IMR-90 (cell line): Measurements from ENCODE around the gene ITPKC. TPM values are rescaled to one million over a fixed set of nuclear protein-coding genes. Genes with fewer than 3 reads are reported as not detected.

Source experiments
- ATAC-seq: fragments of 200-7000 bp; cut with Tn5 transposase; 2 replicates; pipeline ENCODE4 v1.9.1; 2020; ENCODE audit warnings: low read depth, mild to moderate bottlenecking, moderate library complexity
- BruUV-seq: library from RNA; stranded (reverse); fragments of 400-500 nt; replicated peaks from 2 replicates; lab custom pipeline; 2021; lab: Mats Ljungman, UMichigan
- CTCF ChIA-PET: fragments of 300-600 bp; formaldehyde crosslinking; extraction: SDS; loops from one replicate; lab custom pipeline; 2021; ENCODE audit warnings: antibody characterized with exemption; lab: Yijun Ruan, JAX
- POLR2A ChIA-PET: fragments of 300-600 bp; sonication (Branson Sonifier 250); formaldehyde crosslinking; loops from one replicate; lab custom pipeline; 2022; ENCODE audit warnings: antibody characterized with exemption; ENCODE audit not compliant: unreplicated experiment; lab: Charles Lee
- DNase-seq: peaks from one replicate; pipeline ENCODE4 v3.0.0; 2013
- H2AFZ ChIP-seq: replicated peaks from 2 replicates; pipeline ENCODE3; 2013; ENCODE audit warnings: low read length, mild to moderate bottlenecking; ENCODE audit not compliant: poor library complexity
- H2AK5ac ChIP-seq: 2 replicates; pipeline ENCODE4 v1.6.1; 2013; ENCODE audit warnings: low read depth, low read length, inconsistent platforms
- H2AK9ac ChIP-seq: replicated peaks from 2 replicates; pipeline ENCODE3; 2013; ENCODE audit warnings: mild to moderate bottlenecking, low read depth, low read length, moderate library complexity; ENCODE audit not compliant: poor library complexity
- H2BK120ac ChIP-seq: 2 replicates; pipeline ENCODE4 v1.6.1; 2013; ENCODE audit warnings: low read depth, low read length, inconsistent platforms
- H2BK15ac ChIP-seq: 3 replicates; pipeline ENCODE4 v1.6.1; 2013; ENCODE audit warnings: low read depth, low read length, inconsistent platforms
- H2BK20ac ChIP-seq: 2 replicates; pipeline ENCODE4 v1.6.1; 2013; ENCODE audit warnings: low read depth, mild to moderate bottlenecking, inconsistent platforms, low read length, moderate library complexity
- H2BK5ac ChIP-seq: 2 replicates; pipeline ENCODE4 v1.6.1; 2013; ENCODE audit warnings: mild to moderate bottlenecking, low read depth, low read length, inconsistent platforms; ENCODE audit not compliant: poor library complexity, severe bottlenecking
- H3K14ac ChIP-seq: replicated peaks from 2 replicates; pipeline ENCODE4 v1.6.1; 2013; ENCODE audit warnings: low read depth, low read length, inconsistent platforms
- H3K18ac ChIP-seq: 2 replicates; pipeline ENCODE4 v1.6.1; 2013; ENCODE audit warnings: low read depth, low read length, control low read depth
- H3K23ac ChIP-seq: 2 replicates; pipeline ENCODE4 v1.6.1; 2013; ENCODE audit warnings: low read depth, low read length, inconsistent platforms
- H3K27ac ChIP-seq: 2 replicates; pipeline ENCODE4 v1.5.1; 2013; ENCODE audit warnings: mild to moderate bottlenecking, control low read depth, low read length; ENCODE audit not compliant: insufficient read depth
- H3K27me3 ChIP-seq: 2 replicates; pipeline ENCODE4 v1.6.1; 2013; ENCODE audit warnings: low read length; ENCODE audit not compliant: control insufficient read depth, insufficient read depth
- H3K36me3 ChIP-seq: 2 replicates; pipeline ENCODE4 v1.6.1; 2013; ENCODE audit warnings: low read length, mixed read lengths; ENCODE audit not compliant: control insufficient read depth, insufficient read depth
- H3K4ac ChIP-seq: 2 replicates; pipeline ENCODE4 v1.6.1; 2013; ENCODE audit warnings: low read depth, low read length, inconsistent platforms
- H3K4me1 ChIP-seq: 2 replicates; pipeline ENCODE4 v1.6.1; 2013; ENCODE audit warnings: low read length, mixed read lengths; ENCODE audit not compliant: control insufficient read depth, insufficient read depth
- H3K4me2 ChIP-seq: 2 replicates; pipeline ENCODE4 v1.6.1; 2013; ENCODE audit warnings: low read depth, mild to moderate bottlenecking, control low read depth, low read length, moderate library complexity
- H3K4me3 ChIP-seq: 2 replicates; pipeline ENCODE4 v1.5.1; 2013; ENCODE audit warnings: low read depth, mild to moderate bottlenecking, control low read depth, low read length, moderate library complexity; ENCODE audit not compliant: insufficient read depth
- H3K56ac ChIP-seq: 2 replicates; pipeline ENCODE4 v1.6.1; 2013; ENCODE audit warnings: low read length, inconsistent platforms; ENCODE audit not compliant: insufficient read depth; ENCODE audit errors: extremely low read depth
- H3K79me1 ChIP-seq, 2 experiments: 2 replicates each; pipeline ENCODE4 v1.6.1; 2013; ENCODE audit warnings: low read length in 2 of 2, inconsistent platforms in 1 of 2, low read depth in 1 of 2
- H3K9ac ChIP-seq: 2 replicates; pipeline ENCODE4 v1.6.1; 2013; ENCODE audit warnings: low read depth, low read length, control low read depth
- H3K9me1 ChIP-seq: 2 replicates; pipeline ENCODE4 v1.6.1; 2013; ENCODE audit warnings: low read length, inconsistent platforms; ENCODE audit not compliant: insufficient read depth
- H3K9me3 ChIP-seq: 2 replicates; pipeline ENCODE4 v1.6.1; 2013; ENCODE audit warnings: low read length; ENCODE audit not compliant: control insufficient read depth, insufficient read depth
- H4K20me1 ChIP-seq: 2 replicates; pipeline ENCODE4 v1.6.1; 2013; ENCODE audit warnings: low read length, inconsistent platforms; ENCODE audit not compliant: insufficient read depth
- H4K5ac ChIP-seq: 2 replicates; pipeline ENCODE4 v1.6.1; 2013; ENCODE audit warnings: mild to moderate bottlenecking, low read depth, low read length, control low read depth
- H4K8ac ChIP-seq, 2 experiments: 2 replicates each; pipeline ENCODE4 v1.6.1; 2013; ENCODE audit warnings: low read depth in 2 of 2, low read length in 2 of 2, control low read depth in 1 of 2, inconsistent platforms in 1 of 2
- H4K91ac ChIP-seq: 2 replicates; pipeline ENCODE4 v1.6.1; 2013; ENCODE audit warnings: low read depth, low read length, inconsistent platforms; ENCODE audit not compliant: insufficient read depth
- BHLHE40 ChIP-seq: fragments of 150-350 bp; IDR thresholded peaks from 2 replicates; pipeline ENCODE4 v1.6.1; 2016; ENCODE audit warnings: mild to moderate bottlenecking, low read depth, low read length
- CEBPB ChIP-seq: IDR thresholded peaks from 2 replicates; pipeline ENCODE4 v1.6.1; 2012; ENCODE audit warnings: low read depth, low read length, improper control_type of control experiment
- ELK1 ChIP-seq: fragments of 150-350 bp; IDR thresholded peaks from 2 replicates; pipeline ENCODE4 v1.6.1; 2016; ENCODE audit warnings: low read depth, mild to moderate bottlenecking, low read length, moderate library complexity, borderline replicate concordance
- MAFK ChIP-seq: IDR thresholded peaks from 2 replicates; pipeline ENCODE4 v1.6.1; 2012; ENCODE audit warnings: low read depth, low read length, improper control_type of control experiment
- MAZ ChIP-seq: IDR thresholded peaks from 2 replicates; pipeline ENCODE4 v1.6.1; 2012; ENCODE audit warnings: low read depth, mild to moderate bottlenecking, low read length, improper control_type of control experiment, moderate library complexity, borderline replicate concordance
- MXI1 ChIP-seq: IDR thresholded peaks from 2 replicates; pipeline ENCODE4 v1.6.1; 2012; ENCODE audit warnings: low read depth, mild to moderate bottlenecking, low read length, moderate library complexity, borderline replicate concordance
- NFE2L2 ChIP-seq: fragments of 150-350 bp; IDR thresholded peaks from 2 replicates; pipeline ENCODE4 v1.6.1; 2016; ENCODE audit warnings: low read depth, mild to moderate bottlenecking, low read length
- RAD21 ChIP-seq: IDR thresholded peaks from 2 replicates; pipeline ENCODE4 v1.6.1; 2012; ENCODE audit warnings: low read length, improper control_type of control experiment
- RFX5 ChIP-seq: IDR thresholded peaks from 2 replicates; pipeline ENCODE4 v1.8.0; 2012; ENCODE audit warnings: low read depth, mild to moderate bottlenecking, low read length, moderate library complexity
- USF2 ChIP-seq: fragments of 150-350 bp; IDR thresholded peaks from 2 replicates; pipeline ENCODE4 v1.6.1; 2017; ENCODE audit warnings: mild to moderate bottlenecking, antibody characterized with exemption, low read length, low read depth
- WGBS, 2 experiments: methylation state at CpG; one replicate each; pipeline versions ENCODE4 v1.1.5 to v1.1.7; 2013; ENCODE audit warnings: missing lambda C conversion rate in 2 of 2; ENCODE audit not compliant: insufficient read length in 1 of 2; ENCODE audit errors: extremely low coverage in 2 of 2; 5-methylcytosine and 5-hydroxymethylcytosine counted together
- dilution Hi-C: fragments of 300-500 bp; cut with HindIII; formaldehyde crosslinking; loops from one replicate; pipeline ENCODE4 v1.14.3; 2018; ENCODE audit warnings: low sequenced_read_pairs; ENCODE audit not compliant: unreplicated experiment
- in situ Hi-C: fragments of 300-500 bp; cut with MboI; formaldehyde crosslinking; loops from 3 replicates; pipeline ENCODE4 v1.14.3; 2019; ENCODE audit warnings: low sequenced_read_pairs, inconsistent platforms, mixed read lengths
- intact Hi-C: fragments of 100-400 bp; cut with micrococcal nuclease; formaldehyde crosslinking; loops from 2 replicates; pipeline ENCODE4 v1.10.0; 2022
- polyA plus RNA-seq, 3 experiments: library from polyadenylated mRNA; depleted of rRNA; stranded (reverse); fragments of >200 nt; gene quantifications; 2 replicates each; pipeline ENCODE4 v1.2.3, GENCODE V29; 2012; ENCODE audit warnings: low replicate concordance in 1 of 3
- total RNA-seq: library from RNA; depleted of rRNA; stranded (reverse); fragments of >200 nt; gene quantifications from 2 replicates; pipeline ENCODE4 v1.2.3, GENCODE V29; 2012

Gene ITPKC
- total and polyA plus RNA-seq, 2 of the 4 experiments (the other 2 are of a cell fraction): 7.7 to 9.4 TPM

- WGBS, 2 experiments: no CpG with 5 or more reads among the region's 9 CpGs
- intact Hi-C loops (no loop called here), in situ Hi-C loops (no loop called here), dilution Hi-C loops (no loop called here)
- Histone ChIP-seq H3K79me1 (peaks cover 25 to 63% of the 10 kb centered on the region in 2 experiments), H4K91ac (no peak overlapping the region), H4K5ac (no peak overlapping the region), H3K9me1 (peaks cover 20% of the 10 kb centered on the region), H2AK5ac (no peak overlapping the region), H2AK9ac (no peak overlapping the region), H3K23ac (no peak overlapping the region), H3K27me3 (no peaks in the 10 kb centered on the region), H3K4me2 (no peak overlapping the region), H3K14ac (no peak overlapping the region), H2BK15ac (no peak overlapping the region), H3K9me3 (no peaks in the 10 kb centered on the region), H2AFZ (no peak overlapping the region), H3K4ac (no peak overlapping the region), H3K9ac (no peak overlapping the region), H3K27ac (no peak overlapping the region), H4K20me1 (peaks cover 34% of the 10 kb centered on the region), H2BK120ac (no peak overlapping the region), H3K4me1 (peaks cover 9% of the 10 kb centered on the region), H2BK5ac (no peak overlapping the region), H2BK20ac (no peak overlapping the region), H3K56ac (no peak overlapping the region), H3K18ac (no peak overlapping the region), H3K36me3 (peaks cover 64% of the 10 kb centered on the region), H3K4me3 (no peak overlapping the region), H4K8ac (no peak overlapping the region)
- ATAC-seq (no peak), DNase-seq (no peak)
- CTCF ChIA-PET: no interaction called here
- TF ChIP-seq RAD21 (no peak), MXI1 (no peak), RFX5 (no peak), MAFK (no peak), USF2 (no peak), BHLHE40 (no peak), NFE2L2 (no peak), MAZ (no peak), ELK1 (no peak), CEBPB (no peak)
- POLR2A ChIA-PET: no interaction called here
- BruUV-seq: no TSS peak
Measured at GRCh38 chr19:40683437-40683836, 33.5 kb upstream of the ITPKC start.
